GM12891 (cell line): ENCODE data around the gene REC114.

Source experiments
- DNase-seq: peaks from one replicate; pipeline ENCODE4 v3.0.0; 2011; ENCODE audit warnings: low spot score; ENCODE audit not compliant: insufficient read length
- FAIRE-seq: peaks from 2 replicates; lab custom pipeline; 2011; peaks lifted over from hg19 to GRCh38; lab: Jason Lieb, UNC
- PAX5 ChIP-seq: IDR thresholded peaks from 2 replicates; pipeline ENCODE4 v1.6.1; 2011; ENCODE audit warnings: low read length, moderate library complexity, mild to moderate bottlenecking; ENCODE audit not compliant: insufficient read depth, severe bottlenecking
- POLR2A ChIP-seq: IDR thresholded peaks from 2 replicates; pipeline ENCODE4 v1.6.1; 2011; ENCODE audit warnings: low read depth, low read length, control low read depth
- POLR2AphosphoS5 ChIP-seq: IDR thresholded peaks from 2 replicates; pipeline ENCODE4 v1.6.1; 2011; ENCODE audit warnings: low read depth, low read length, control low read depth
- POU2F2 ChIP-seq: IDR thresholded peaks from 2 replicates; pipeline ENCODE4 v1.6.1; 2011; ENCODE audit warnings: low read depth, mild to moderate bottlenecking, control low read depth, low read length, moderate library complexity
- SPI1 ChIP-seq: IDR thresholded peaks from 2 replicates; pipeline ENCODE4 v1.6.1; 2011; ENCODE audit warnings: low read depth, low read length, control low read depth
- TAF1 ChIP-seq: IDR thresholded peaks from 2 replicates; pipeline ENCODE4 v1.6.1; 2011; ENCODE audit warnings: low read depth, low read length, control low read depth

The REC114 gene

DNA sequence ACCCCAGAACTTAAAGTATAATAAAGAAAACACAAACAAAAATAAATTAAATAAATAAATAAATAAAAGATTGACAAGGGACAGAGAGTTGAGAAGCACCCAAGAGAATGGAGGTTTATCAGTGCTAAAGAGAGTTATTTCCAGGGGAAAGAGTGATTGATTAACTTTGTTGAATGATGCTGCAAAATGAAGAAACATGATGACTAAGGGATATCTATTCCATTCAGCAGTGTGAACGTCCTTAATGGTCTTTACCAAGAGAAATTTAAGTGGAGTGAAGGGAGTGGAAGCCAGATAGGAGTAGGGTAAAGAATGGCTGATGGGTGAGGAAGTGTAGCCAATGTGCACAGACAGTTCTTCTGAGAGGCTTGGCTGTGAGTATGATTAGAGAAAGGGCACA lies 11.1 kb downstream of the REC114 start:
- FAIRE-seq (no peak), DNase-seq (no peak)
- no peak for TF ChIP-seq TAF1
- TF ChIP-seq POLR2A: no peak
- TF ChIP-seq POLR2AphosphoS5: no peak
- TF ChIP-seq SPI1: no peak
- TF ChIP-seq PAX5: no peak
- TF ChIP-seq POU2F2: no peak

DNA sequence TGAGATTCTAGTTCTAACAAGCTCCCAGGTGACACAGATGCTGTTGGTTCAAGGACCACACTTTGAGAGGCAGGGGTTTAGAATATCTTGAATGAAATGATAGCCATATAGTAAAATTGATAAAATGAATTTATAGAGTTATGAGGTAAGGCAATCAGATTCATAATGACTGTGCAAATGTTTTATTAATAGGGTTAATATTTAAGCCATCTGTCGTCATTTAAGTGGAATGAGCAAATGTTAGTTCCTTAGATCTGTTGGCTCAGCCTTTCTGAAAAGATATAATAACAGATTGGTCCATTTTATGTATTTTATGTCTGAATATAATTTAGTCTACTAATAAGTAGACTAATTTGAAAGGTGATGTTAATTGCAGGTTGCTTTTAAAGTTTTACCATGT lies 12.9 kb downstream of the REC114 start:
- TF ChIP-seq POU2F2 (no peak), TAF1 (no peak), POLR2AphosphoS5 (no peak), PAX5 (no peak), SPI1 (no peak), POLR2A (no peak)
- FAIRE-seq (no peak), DNase-seq (no peak)

- DNase-seq (no peak), FAIRE-seq (no peak)
- TF ChIP-seq SPI1 (no peak), POLR2A (no peak), PAX5 (no peak), POU2F2 (no peak), POLR2AphosphoS5 (no peak), TAF1 (no peak)
These were observed 14.4 kb downstream of the REC114 start for GRCh38 chr15:73457334-73457733.

DNA sequence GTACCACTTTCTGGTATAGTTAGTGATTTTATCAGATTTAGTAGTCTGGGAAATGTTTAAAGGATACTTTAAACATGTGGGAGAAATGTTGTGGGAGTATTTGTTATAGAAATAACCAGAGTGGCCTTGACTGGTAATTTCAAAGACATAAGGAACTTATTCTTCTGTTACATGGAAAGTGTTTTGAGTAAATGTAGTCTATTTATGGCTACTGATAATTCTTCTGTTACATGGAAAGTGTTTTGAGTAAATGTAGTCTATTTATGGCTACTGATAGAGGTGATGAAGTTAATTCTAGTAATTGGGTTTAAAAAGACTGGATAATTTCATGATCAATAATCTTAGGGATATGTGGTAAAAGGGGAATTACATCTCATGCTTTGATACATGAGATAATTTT lies 17.7 kb downstream of the REC114 start:
- TF ChIP-seq SPI1 (no peak), PAX5 (no peak), POLR2A (no peak)
- FAIRE-seq: no peak
- DNase-seq: no peak

DNA sequence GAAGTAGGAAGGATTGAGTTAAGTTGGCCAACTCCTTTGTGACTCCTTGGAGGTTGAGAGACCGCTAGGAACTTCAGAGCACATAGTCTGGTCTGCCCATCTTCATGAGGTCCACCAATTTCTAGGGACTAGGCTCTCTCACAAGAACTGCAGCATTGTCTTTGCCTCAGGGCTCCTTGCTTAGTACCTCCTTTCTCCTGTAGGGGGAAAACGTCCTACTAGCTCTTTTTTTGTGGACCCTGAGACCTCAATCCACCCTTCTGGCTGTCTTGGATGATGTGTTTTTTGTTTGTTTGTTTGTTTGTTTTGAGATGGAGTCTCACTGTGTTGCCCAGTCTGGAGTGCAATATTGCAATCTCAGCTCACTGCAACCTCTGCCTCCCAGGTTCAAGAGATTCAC lies 21.6 kb downstream of the REC114 start:
- TF ChIP-seq POU2F2 (no peak), POLR2AphosphoS5 (no peak), PAX5 (no peak), SPI1 (no peak), TAF1 (no peak), POLR2A (no peak)
- FAIRE-seq: no peak
- DNase-seq: peak; percentile 11

DNA sequence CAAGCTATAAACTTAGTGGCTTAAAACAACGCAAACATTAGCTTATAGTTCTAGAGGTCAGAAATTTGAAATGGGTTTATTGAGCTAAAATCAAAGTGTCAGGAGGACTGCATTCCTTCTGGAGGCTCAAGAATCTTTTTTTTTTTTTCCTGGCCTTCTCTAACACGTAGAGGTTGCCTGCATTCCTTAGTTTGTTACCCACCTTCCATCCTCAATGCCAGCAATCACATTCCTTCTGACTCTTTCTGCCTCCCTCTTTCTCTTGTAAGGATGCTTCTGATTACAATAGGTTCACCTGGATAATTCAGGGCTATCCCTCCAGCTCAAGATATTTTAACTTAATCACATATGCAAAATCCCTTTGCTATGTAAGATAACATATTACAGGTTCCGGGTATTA lies 24.8 kb downstream of the REC114 start:
- FAIRE-seq (no peak), DNase-seq (no peak)
- TF ChIP-seq TAF1 (no peak), POLR2AphosphoS5 (no peak), SPI1 (no peak), PAX5 (no peak), POU2F2 (no peak), POLR2A (no peak)

- no peak for TF ChIP-seq POLR2A
- TF ChIP-seq PAX5: no peak
- no peak for TF ChIP-seq POU2F2
- TF ChIP-seq SPI1: no peak
- no peak for TF ChIP-seq POLR2AphosphoS5
- no peak for TF ChIP-seq TAF1
- DNase-seq (no peak), FAIRE-seq (no peak)
These were observed 31.8 kb downstream of the REC114 start for GRCh38 chr15:73474785-73475184.

DNA sequence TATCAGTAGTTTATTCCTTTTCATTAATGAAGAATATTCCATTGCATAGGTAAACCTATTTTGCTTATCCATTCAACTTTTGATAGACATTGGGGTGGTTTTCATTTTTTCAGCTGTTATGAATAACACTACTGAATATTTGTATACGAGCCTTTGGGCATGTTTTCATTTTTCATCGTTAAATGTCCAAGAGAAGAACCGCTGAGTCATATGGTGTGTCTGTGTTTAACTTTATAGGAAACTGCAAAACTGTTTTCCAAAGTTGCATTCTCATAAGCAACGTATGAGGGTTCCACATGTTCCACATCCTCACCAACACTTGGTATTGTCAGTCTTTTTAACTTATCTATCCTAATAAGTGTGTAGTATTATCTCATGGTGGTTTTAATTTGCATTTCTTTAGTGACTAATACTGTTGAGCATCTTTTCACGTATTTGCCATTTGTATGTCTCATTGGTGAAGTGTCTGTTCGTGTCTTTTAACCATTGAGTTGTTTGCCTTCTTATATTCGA lies 33.8 kb downstream of the REC114 start:
- no peak for FAIRE-seq
- TF ChIP-seq TAF1 (no peak), PAX5 (no peak), POLR2A (no peak), SPI1 (no peak), POLR2AphosphoS5 (no peak), POU2F2 (no peak)
- no peak for DNase-seq

GRCh38 chr15:73480050-73480449 lies 37.1 kb downstream of the REC114 start:
- FAIRE-seq (no peak), DNase-seq (no peak)
- TF ChIP-seq POLR2A: no peak
- no peak for TF ChIP-seq TAF1
- TF ChIP-seq POLR2AphosphoS5: no peak
- TF ChIP-seq PAX5: no peak
- no peak for TF ChIP-seq POU2F2

DNA sequence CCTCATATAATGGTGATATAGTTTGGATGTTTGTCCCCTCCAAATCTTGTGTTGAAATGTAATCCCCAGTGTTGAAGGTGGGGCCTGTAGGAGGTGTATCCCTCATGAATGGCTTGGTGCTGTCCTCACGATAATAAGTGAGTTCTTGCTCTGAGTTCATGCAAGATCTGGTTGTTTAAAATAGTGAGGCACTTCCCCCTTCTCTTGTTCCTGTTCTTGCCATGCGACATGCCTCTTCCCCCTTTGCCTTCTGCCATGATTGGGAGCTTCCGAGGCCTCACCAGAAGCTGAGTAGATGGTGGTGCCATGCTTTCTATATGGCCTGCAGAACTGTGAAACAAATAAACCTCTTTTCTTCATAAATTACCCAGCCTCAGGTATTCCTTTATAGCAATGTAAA lies 39.2 kb downstream of the REC114 start:
- no peak for TF ChIP-seq SPI1
- no peak for TF ChIP-seq POLR2A
- TF ChIP-seq PAX5: no peak
- TF ChIP-seq POU2F2: no peak
- TF ChIP-seq TAF1: no peak
- TF ChIP-seq POLR2AphosphoS5: no peak

More for the DNA sequence above, 39.2 kb downstream of the REC114 start:
- DNase-seq (no peak), FAIRE-seq (no peak)
